Activated T-helper 9 cell treated with anti-CD3 and anti-CD28 coated beads, Interleukin-2, amount 50 U/mL, for 16 hours (primary cell): ENCODE results near the gene COL27A1.

Experiments used
- DNase-seq: peaks from one replicate; pipeline ENCODE4 v3.0.0-alpha.2; 2020; ENCODE audit warnings: low read depth

COL27A1 gene

DNA sequence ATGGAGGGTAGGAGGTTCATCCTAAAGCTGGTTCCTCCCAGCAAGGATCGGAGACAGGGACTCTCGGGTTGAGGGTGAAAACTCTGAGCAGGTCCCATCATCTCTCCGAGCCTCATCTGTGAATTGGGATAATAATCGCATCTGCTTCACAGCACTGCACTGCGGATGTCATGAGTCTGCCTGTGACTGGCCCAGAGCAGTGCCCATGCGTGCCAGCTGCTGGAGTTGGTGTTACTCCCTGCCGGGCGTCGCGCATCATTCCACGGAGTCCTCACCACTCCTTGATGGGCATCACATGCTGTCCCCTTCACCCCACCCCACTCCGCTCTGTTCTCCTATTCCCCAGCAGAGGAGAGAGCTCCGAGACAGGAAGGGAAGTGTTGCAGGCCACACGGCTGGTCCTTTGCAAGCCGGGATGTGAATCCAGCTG is 132.4 kb downstream of the COL27A1 start:
- no peak for DNase-seq

DNA sequence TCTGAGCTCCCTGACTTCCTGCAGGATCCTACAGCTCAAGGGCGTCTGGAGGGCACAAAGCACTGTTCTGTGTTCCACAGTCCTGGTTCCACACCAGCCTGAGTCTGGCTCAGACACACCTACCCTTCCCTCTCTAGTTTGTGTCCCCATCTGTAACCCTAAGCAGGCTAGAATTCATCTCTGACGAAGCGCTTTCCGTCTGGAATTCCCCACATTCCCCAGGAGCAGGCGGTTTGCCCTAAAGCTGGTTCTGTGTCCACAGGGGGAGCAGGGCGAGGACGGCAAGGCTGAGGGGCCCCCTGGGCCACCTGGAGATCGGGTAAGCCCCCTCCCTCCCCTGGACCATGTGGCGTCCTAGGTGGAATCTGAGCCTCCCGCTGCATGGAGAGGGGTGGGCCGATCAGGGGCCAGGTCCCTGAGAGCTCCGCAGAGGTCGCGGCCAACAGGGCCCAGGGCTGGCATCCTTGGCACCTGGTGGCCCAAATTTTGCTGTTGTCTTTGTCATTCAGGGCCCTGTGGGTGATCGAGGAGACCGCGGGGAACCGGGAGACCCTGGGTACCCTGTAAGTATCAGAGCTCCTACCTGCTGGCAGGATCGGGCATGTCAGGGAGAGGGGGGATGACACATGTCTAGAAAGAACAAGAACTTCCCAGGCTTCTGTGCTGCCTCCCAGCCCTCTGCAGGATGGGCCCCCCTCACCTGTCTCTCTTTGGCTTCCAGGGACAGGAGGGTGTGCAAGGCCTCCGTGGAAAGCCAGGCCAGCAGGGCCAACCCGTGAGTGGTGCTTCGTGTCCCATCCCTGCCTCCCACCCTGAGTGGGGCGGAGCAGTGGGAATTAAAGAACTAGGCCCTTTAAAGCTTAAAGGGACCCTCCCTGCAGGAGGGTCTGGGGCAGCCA is 133.1 kb downstream of the COL27A1 start:
- no peak for DNase-seq

DNA sequence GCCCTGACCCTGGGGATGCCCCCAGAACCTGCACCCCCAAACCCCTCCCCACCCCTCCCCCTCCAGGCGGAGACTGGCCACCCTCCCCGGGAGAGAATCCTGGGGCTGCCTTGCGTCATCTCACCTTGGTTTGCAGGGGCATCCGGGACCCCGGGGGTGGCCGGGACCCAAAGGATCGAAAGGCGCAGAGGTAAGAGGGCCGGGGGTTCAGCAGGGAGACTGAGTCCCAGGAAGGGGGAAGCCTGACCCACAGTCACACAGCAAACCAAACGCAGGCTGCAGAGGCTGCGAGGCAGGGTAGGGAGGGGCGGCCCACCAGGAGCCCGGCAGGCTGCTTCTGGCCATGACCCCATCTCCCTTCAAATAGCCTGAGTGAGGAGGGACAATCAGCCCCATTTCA is 133.8 kb downstream of the COL27A1 start:
- DNase-seq = no peak

DNA sequence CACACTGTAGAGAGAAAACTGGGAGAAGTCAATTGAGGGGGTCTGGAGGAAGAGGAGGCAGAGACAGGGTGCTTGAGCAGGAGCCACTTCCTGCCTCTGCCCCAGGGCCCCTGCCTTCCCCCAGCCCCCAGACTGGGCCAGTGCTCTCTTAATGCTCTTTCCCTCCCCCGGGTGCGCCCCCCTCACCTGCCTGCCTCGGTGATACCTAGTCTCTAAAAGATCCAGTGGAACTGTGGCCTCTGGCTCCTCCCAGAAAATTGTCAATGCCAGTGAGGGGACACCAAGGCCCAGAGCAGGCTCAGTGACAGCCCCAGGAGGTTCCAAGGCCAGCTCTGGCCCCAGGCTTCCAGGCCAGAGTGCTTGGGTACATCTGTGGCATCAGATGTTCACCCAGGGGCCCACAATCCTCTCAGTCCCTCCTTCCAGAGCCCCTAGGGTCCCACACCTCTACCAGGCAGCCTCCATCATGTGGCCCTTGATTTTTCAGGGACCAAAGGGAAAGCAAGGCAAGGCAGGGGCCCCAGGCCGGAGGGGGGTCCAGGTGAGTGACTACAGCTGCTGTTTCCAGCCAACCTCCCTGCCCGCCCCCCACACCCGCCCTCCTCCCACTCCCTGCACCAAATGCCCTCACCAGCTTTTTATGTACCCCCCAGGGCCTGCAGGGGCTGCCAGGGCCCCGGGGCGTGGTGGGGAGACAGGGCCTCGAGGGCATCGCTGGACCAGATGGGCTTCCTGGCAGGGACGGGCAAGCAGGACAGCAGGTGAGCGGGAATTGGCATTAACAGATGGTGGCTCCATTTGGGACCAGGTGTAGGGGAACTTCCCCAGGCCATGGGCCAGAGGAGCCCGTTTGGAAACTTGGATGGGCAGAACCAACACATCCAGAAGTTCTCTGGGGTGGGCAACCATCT is 134.5 kb downstream of the COL27A1 start:
- no peak for DNase-seq

DNA sequence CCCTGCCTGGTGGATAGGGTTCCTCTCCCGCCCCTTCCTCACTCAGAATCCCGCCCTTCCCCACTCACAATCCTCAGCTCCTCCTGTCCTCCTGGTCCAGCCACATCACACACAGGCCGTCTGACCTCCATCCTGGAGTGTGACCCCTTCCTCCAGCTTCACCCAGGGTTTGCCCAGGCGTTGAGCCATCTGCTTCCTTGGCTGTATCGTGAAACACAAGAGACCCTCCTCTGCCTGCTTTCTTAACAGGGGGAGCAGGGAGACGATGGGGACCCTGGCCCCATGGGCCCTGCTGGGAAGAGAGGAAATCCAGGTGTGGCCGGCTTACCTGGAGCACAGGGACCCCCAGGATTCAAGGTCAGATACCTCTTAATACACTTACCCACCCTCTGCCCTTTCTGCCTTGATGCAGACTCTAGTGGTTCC is 135.2 kb downstream of the COL27A1 start:
- no peak for DNase-seq

DNA sequence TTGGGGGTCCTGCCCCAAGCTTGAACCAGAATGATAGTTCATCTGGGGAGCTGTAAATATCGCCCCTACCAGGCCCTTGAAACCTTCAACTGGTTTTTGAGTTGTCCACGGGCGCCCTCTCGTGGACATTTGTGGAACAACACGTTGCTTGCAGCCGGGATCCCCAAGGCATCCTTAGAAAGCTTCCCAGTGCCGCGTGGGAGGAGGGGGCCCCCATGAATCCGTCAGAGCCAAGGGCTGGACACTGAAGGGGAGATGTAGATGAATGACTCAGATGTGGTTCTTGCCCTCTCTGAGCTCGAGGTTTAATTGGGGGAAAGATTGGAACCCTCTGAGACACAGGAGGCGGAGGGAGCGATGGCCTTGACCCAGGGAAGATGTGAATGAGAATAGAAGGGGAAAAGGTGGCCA is 135.7 kb downstream of the COL27A1 start:
- peak; percentile 59 for DNase-seq

DNA sequence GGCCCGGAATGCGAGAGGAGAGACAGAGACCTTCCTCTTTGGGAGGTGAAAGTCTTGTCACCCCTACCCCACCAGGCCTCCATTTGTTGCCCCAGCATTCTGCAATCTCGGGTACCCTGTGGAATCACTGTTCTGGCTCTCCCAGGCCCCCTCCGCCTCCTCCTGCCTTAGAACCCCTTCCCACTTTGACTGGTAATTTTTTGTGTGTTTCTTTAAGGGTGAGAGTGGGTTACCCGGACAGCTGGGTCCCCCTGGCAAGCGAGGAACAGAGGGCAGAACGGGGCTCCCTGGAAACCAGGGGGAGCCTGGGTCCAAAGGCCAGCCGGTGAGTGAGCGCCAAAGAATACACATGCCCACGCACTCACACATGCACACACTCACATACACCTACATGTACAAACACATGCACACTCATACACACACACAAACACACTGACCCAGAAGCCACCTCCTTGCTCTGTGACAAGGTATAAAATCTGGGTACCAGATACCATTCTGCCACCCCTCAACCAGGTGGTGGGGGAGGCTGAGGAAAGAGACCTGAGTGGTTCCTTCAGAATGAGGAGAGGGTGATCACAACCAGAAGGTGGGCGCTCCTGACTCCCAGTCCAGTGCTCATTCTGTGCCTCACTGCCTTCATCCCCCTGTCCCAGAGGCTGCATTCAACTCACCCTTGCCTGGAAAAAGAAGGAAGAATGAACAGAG is 136.7 kb downstream of the COL27A1 start:
- no peak for DNase-seq

DNA sequence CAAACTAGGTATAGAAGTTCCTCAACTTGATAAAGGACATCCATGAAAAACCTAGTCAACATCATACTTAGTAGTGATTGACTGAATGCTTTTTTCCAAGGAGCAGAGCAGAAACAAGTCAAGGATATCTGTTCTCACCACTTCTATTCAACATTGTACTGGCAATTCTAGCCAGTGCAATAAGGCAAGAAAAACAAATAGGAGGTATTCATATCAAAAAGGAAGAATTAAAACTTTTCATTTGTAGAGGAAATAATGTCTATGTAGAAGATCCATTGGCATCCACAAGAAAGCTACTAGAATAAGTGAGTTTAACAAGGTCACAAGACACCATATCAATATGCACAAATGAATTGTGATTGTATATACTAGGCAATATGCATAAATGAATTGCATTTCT is 139.3 kb downstream of the COL27A1 start:
- DNase-seq = no peak

DNA sequence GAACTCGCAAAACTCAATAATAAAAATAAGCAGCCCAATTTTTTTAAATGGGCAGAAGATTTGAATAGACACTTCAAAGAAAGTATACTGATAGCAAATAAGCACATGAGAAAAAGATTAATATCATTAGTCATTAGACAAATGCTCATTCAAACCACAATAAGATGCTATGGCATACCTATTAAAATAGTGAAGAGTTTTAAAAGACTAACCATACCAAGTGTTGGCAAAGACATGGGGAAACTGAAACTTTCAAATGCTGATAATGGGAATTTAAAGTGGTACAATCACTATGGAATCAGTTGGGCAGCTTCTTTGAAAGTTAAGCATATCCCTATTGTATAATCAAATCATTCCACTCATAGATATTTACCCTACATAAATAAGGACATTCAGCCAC is 141.0 kb downstream of the COL27A1 start:
- DNase-seq = no peak

DNA sequence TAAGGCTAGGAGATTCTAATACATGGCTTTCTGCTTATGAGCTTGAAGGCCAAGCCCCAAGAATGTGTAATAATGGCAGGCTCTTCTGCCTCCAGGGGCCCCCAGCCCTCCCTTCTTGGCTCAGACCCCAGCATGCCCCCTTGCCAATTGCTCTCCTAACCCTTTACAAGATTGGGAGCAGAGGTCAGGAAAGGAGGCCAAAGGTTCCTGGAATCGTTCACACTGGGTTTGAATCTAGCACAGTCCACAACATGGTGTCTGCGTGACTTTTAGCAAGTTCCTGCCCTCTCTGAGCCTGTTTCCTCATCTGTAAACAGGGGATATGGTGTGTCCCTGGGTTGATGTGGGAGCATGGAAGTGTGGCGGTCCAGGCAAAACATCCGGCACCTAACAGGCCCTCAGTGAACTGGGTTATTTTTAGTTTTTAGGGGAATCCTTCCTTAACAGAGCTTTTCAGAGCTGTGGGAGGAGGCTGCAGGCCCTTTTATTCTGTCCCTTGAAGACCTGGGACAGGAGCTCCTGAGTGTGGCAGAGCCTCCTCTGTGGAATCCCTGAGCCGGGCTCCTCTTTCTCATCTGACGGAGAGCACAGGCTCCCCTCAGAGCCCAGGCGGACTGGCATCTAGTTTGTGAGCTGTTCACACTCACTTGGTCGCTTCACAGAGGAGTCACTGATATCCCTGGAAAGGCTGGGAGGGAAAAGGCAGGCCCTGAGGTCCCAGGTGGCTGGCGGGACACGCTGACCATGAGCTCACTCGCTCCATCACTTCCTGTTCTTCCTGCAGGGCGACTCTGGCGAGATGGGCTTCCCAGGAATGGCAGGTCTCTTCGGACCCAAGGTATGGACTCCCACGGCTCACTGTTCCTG is 144.2 kb downstream of the COL27A1 start:
- no peak for DNase-seq

DNA sequence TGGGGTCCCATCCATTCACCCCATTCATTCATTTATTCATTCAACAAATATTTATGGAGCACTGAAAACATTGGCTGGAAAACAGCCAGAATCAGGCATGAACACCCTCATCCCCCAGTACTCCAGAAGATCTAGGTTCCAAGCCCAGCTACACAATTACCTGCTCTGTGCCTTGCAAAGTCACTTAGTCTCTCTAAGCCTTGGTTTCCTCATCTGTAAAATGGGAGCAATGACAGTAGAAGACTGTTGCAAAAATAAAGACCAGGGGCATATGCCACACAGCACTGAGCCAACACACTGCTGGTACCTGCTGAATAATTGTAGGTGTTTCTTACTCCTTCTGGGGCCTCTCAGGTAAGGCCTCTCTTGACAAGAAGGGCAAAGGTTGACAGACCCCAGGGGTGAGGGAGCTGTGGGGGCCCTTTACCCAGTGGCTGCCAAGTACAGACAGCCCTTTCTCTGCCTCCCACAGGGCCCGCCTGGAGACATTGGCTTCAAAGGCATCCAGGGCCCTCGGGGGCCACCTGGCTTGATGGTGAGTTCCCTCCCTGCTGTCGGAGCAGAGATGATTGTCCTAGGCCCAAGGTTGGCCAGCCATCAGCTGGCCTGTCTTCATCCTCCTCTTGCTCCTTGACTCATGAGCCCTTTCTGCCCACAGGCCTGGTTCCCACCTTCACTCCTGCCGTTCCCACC is 145.0 kb downstream of the COL27A1 start:
- DNase-seq = no peak

DNA sequence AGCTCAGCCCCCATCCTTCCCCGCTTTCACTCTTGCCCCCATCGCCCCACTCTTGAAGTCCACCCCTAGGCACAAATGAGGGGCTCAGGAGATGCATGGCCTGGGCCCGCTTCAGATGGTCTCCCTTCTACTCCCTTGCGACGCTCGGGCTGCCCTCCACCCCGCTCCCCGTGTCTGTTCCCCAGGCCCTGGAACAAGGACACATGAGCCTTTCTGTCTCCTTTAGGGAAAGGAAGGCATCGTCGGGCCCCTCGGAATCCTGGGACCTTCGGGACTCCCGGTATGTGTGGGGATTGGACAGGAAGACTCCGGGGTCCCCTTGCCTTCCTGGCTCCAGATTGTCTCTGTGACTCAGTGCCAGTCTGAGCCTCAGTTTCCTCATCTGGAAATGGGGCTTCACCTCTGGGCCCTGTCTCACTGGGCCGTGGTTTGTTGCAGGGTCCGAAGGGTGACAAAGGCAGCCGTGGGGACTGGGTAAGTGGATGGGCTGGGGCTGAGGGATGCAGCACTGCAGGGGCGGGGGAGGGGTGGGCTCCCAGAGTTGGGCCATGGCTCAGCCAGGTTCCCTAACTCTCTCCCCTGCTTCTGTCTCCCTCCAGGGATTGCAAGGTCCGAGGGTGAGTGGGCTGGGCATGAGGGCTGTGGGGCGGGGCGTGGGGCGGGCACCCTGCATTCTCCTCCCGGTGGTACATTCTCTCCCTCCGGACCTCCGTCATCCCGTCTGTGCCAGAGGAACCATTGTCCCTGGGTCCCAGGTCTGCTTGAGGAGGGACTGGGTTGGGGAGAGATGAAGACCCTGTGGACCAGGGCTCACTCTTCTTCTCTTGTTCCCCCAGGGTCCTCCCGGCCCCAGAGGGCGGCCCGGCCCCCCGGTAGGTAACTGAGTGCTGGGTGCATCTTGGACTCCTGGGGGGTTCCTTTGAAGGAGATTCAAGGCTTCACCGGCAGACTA is 145.8 kb downstream of the COL27A1 start:
- DNase-seq = no peak

DNA sequence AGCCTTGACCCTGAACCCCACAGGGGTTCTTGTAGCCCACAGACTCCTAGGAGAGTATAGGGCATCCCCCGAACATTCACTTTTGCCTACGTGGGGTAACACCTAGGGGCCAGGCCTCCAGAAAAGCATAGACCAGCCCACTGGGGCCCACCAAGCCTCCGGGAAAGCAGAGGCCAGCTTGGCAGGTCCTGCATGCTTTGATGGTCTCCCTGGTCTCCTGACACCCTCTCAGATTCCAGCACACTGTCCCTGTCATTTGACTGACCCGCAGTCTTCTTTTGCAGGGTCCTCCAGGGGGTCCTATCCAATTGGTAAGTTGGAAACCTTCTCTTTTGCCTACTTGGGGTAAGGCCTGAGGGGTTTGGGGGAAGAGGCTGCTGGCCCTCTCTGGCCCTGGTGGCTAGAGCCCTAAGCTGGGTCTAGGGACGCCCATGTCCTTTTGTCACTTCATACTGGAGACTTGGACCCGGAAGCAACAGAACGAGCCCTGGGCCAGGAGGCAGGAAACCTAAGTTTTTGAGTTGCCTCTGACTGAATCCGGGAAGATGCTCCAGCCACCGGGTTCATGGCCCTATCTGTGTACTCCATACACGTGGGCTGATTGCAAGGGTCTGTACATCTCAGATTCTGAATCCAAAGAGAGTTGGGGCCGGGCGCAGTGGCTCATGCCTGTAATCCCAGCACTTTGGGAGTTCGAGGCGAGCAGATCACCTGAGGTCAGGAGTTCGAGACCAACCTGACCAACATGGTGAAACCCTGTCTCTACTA is 146.6 kb downstream of the COL27A1 start:
- no peak for DNase-seq

DNA sequence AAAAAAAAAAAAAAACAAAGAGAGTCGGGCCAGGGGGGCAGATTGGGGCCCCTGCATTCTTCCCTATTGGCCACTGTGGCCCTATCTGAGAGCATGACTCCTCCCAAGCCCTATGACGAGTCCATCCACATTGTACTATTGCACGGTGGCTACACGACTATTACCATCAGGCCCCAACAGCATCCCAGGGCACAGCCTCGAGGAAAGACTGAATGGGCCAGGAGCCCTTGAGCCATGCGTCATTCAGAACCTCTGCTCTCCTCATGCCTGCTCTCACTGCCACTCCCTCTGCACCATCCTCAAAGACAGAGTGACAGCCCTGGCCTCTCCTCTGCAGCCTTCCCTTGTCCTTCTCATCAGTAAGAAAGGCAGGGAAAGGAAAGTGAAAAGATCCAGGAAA is 147.4 kb downstream of the COL27A1 start:
- DNase-seq = no peak

DNA sequence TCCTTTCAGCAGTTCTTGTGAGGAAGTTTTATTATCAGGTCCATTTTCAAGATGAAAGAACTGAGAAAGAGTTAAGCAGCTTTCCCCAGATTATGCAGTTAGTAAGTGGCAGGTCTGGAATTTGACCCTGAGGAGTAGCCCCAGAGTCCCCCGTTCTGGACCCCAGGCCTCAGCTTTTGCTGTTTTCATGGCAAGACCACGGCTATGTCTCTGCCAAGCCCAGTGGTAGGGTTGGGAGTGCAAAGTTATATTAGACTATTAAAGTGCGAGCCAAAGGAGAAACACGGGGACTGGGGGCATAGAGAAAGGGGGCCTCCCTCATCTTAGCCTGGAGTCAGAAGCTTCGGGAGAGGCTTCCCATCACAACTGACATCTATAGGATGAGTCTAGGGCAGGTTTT is 148.2 kb downstream of the COL27A1 start:
- DNase-seq = no peak

DNA sequence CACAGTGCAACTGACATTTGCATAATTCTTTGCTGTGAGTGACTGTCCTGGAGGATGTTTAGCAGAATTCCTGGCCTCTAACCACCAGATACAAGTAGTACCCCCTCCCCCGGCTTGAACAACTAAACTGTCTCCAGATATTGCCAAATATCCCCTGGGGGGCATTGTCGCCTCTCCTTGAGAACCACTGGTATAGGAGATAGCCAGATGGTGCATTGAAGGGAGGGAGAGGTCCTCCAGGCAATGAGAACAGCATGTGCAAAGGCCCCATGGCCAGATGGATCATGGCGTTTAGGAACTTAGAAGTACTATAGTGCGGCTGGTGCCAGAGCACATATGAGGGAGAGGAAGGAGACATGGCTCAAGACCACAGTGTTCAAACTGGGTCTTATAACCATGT is 148.6 kb downstream of the COL27A1 start:
- no peak for DNase-seq

DNA sequence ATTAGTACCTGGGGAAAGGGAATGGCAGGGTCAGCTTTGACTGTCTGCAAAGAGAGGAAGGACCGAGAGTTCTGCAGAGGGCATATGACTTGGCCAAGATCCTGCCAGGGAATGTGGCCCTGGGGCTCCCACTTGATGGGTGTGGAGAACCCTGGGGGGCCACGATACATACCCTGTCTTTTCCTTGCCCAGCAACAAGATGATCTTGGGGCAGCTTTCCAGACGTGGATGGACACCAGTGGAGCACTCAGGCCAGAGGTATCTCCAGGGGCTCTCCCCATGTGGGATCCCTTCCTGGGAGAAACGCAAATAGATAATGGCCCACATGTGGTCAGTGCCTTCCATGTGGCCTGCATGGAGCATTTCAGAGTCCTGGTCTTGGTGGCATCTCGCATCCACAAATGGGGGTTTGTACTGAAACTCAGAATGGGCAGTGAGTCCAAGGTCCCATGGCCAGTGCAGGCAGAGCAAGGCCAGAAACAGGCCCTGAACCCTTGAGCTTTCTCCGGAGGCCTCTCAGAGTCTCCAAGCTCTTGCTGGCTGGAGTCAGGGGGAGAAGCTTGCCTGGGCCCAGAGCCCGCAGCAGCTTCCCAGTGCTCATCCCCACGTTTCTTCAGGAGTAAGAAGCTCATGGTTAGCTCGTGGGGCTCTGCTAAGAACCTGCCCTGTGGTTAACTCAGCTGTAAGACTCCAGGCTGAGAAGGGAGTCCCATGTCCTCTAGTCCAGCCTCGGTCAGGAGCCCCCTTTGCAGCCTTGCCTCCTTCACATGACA is 149.3 kb downstream of the COL27A1 start:
- DNase-seq = no peak

DNA sequence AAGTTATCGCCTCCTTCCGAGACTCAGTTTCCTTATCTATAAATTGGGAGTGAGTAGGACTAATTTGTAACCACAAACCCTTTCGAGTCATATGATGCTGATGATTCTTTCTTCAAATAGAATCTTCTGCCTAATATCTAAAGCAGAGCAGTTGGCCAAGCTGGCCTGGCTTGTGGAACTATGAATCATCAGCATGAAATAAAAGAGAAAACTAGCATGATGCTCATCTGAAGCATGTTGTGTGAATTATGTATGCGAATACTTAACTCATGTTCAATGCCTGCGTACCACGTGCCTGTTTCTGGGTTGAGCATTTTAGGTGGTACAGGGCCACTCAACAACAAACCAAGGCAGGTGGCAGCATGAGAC is 152.5 kb downstream of the COL27A1 start:
- no peak for DNase-seq
